Motor neuron (in vitro differentiated cells): ENCODE results near the gene F3. TPM values are rescaled to one million over a fixed set of nuclear protein-coding genes. Genes with fewer than 3 reads are reported as not detected.
A peak's percentile ranks its signal among the peaks of the same experiment; 100 is the strongest.

Experiments used
- ATAC-seq, 8 experiments: fragments of 200-7000 bp; cut with Tn5 transposase; replicated peaks in 6 of 8; 2 replicates each; pipeline ENCODE4 v1.8.0; 2021; ENCODE audit warnings: mild to moderate bottlenecking in 8 of 8, moderate library complexity in 8 of 8
- H3K27ac ChIP-seq, 2 donors: fragments of 250-450 bp; sonication (Bioruptor Pico); 2 replicates each; pipeline ENCODE4 v1.9.0; 2021; ENCODE audit warnings: antibody characterized with exemption in 2 of 2, mild to moderate bottlenecking in 2 of 2, moderate library complexity in 1 of 2
- H3K4me1 ChIP-seq, 2 donors: fragments of 250-450 bp; sonication (Bioruptor Pico); replicated peaks in 1 of 2; 2 replicates each; pipeline ENCODE4 v1.6.1; 2021; ENCODE audit warnings: antibody characterized with exemption in 2 of 2, mild to moderate bottlenecking in 2 of 2, moderate library complexity in 1 of 2
- H3K4me3 ChIP-seq, 5 donors: fragments of 250-450 bp; sonication (Bioruptor Pico); 2 replicates each; pipeline ENCODE4 v1.9.0; 2021; ENCODE audit warnings: antibody characterized with exemption in 5 of 5, mild to moderate bottlenecking in 5 of 5, moderate library complexity in 4 of 5
- WGBS, 10 experiments: fragments of 450-650 bp; shearing (Covaris generic); methylation state at CpG; one replicate each; pipeline ENCODE4 v1.0.0; 2022; 5-methylcytosine and 5-hydroxymethylcytosine counted together
- in situ Hi-C, 9 experiments: fragments of 400-800 bp; cut with MboI; loops; one replicate each; pipeline ENCODE4 v1.15.0; 2021; ENCODE audit warnings: low sequenced_read_pairs in 9 of 9, low pct_unique_long_range_greater_than_20kb in 2 of 9; ENCODE audit not compliant: unreplicated experiment in 9 of 9
- total RNA-seq, 8 experiments: library from RNA; unstranded; fragments of 300-600 nt; gene quantifications; 2 replicates each; pipeline versions ENCODE4 v1.2.3 to v1.2.4, GENCODE V29; 2022

The F3 gene
- total RNA-seq, 8 experiments from 2014 or later, result 1.2 to 265 (median 3.2) TPM

DNA sequence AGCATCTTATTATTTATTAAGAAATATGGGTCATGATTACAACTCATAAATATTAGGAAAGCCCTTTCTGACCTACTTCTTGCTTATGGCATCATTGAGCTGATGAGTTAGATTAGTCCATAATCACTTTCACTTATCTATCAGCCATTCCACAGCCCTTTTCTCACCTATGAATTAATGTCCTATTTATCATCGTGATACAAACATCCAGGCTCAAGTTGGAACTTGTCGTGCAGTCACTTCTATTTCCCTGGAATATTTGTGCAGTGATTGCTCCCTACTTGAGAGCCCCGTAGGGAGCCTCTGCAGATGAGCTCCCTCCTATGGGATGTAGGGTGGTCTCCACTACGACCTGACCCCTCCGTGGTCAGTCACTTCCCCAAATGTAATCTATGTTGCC lies 8.1 kb upstream of the F3 start:
- Histone ChIP-seq H3K4me3 (no peak overlapping the region), H3K4me1 (peaks cover 11 to 12% of the 10 kb centered on the region in 2 donors), H3K27ac (no peak overlapping the region)
- in situ Hi-C loops, result loop anchor here in 1 of 9 experiments (25.0 kb wide), 2 partner anchors 263 to 513 kb away; partner anchors contain the start of genes ALG14 and SLC44A3
- ATAC-seq, result no peak
- 58 to 100% (median 81%) methylated on average over 1 to 5 of the region's 5 CpGs; no CpG with 5 or more reads in 2 of the 10 experiments for WGBS, 10 experiments

DNA sequence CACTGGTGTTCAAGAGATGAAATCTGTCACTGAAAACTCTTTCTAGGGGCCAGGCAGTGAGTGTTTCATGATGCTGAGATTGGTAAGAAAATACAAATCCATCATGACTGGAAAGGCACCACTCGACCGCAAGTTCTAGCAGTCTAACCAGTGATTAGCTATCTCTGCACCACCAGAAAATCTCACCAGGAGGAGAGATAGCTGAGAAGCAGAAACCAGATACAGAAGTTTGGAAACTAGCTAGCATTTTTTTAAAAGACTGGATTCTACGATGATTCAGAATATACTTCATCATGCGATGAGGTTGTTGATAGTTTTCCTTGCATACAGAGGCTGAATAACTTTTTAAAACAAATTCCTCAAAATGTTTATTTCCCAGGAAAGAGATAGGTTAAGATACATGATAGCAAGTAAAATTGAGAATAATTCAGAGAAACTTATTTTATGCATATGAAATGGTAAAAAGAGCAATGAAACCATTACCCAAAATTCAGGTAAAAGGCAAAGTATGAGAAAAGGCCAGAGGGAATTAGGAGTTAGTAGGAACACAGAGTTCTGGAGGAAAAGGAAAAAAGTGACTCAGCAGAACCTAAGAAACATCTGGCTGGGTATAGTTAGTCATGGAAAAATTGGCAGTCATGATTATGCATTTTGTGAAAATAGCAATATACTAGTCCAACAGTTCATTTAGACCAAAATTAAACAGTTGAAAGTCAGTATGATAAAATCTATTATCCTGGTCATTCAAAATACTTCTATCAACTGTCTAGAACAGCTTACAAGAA lies 3.3 kb upstream of the F3 start:
- H3K4me3 ChIP-seq, result no peak overlapping the region
- WGBS, 10 experiments, result 24 to 98% (median 88%) methylated on average over 2 to 4 of the region's 4 CpGs
- no peak overlapping the region for H3K27ac ChIP-seq
- peaks cover 0 to 5% of the 10 kb centered on the region in 2 donors for H3K4me1 ChIP-seq
- ATAC-seq, result peak in 2 of 8 experiments; percentile 4 to 6
- in situ Hi-C loops, result loop anchor here in 1 of 9 experiments (25.0 kb wide), 2 partner anchors 267 to 517 kb away; partner anchors contain the start of genes ALG14 and SLC44A3

DNA sequence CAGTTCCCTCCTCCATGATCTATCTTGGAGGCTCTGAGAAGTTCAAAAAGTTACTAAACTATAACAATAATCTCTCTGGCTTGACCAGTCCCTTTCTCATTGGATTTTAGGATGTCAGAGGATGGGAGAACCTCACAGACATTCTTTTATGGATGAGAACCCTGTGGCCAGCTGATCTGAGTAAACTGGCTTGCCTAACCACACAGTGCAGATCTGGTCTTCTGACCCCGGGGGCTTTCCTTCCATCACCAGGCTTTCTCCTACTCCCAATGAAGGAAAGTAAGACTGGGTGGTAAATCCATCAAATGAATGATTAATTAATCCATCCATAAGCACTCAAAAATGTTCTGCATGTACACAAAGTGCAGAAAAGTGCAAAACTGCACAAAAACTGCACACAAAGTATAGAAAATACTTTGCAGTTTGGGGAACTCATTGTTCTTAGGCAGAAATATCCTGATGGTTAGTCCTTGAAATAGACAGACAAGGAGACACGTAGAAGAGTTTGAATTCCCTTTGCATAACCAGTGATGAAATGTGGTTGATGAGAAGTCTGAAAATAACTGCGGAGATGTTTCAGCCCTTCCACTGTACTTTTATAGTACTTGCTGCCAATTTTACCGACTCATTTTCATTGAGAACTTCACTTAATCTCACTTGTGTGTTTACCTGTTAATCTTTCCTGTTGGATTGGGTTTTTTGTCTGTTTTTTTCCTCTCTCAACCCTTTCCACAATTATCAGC lies 2.5 kb upstream of the F3 start:
- no peak overlapping the region for H3K27ac ChIP-seq
- WGBS, 10 experiments, result 0 to 100% (median 88%) methylated on average over 1 to 4 of the region's 4 CpGs
- H3K4me3 ChIP-seq, result no peak overlapping the region
- no peak for ATAC-seq
- in situ Hi-C loops, result loop anchor here in 1 of 9 experiments (25.0 kb wide), 2 partner anchors 268 to 518 kb away; partner anchors contain the start of genes ALG14 and SLC44A3
- H3K4me1 ChIP-seq, result no peaks in the 10 kb centered on the region

- ATAC-seq, result no peak
- in situ Hi-C loops, result loop anchor here in 1 of 9 experiments (25.0 kb wide), 2 partner anchors 269 to 519 kb away; partner anchors contain the start of genes ALG14 and SLC44A3
- no peak overlapping the region for H3K27ac ChIP-seq
- no peak overlapping the region for H3K4me3 ChIP-seq
- no peaks in the 10 kb centered on the region for H3K4me1 ChIP-seq
- WGBS, 10 experiments, result 0 to 77% (median 31%) methylated on average over 1 of the region's 1 CpG; no CpG with 5 or more reads in 2 of the 10 experiments
Measured at GRCh38 chr1:94543001-94543400, 1.4 kb upstream of the F3 start.

GRCh38 chr1:94542088-94542870 lies 720 bp upstream of the F3 start:
- 0 to 15% (median 6%) methylated on average over 1 to 24 of the region's 26 CpGs for WGBS, 10 experiments
- in situ Hi-C loops, result loop anchor here in 1 of 9 experiments (25.0 kb wide), 2 partner anchors 270 to 520 kb away; partner anchors contain the start of genes ALG14 and SLC44A3

GRCh38 chr1:94540440-94541245 lies 916 bp downstream of the F3 start:
- 3 to 66% (median 29%) methylated on average over 3 to 22 of the region's 23 CpGs for WGBS, 10 experiments
- no peak overlapping the region for H3K27ac ChIP-seq
- no peak for ATAC-seq
- H3K4me3 ChIP-seq, result peak overlapping the region; percentile 47 to 69 (median 50)
- in situ Hi-C loops, result loop anchor here in 1 of 9 experiments (25.0 kb wide), 2 partner anchors 272 to 522 kb away; partner anchors contain the start of genes ALG14 and SLC44A3
- no peaks in the 10 kb centered on the region for H3K4me1 ChIP-seq

More at GRCh38 chr1:94542088-94542870, 720 bp upstream of the F3 start:
- Histone ChIP-seq H3K27ac (peak overlapping the region in 1 of 2 donors; percentile 2), H3K4me1 (no peaks in the 10 kb centered on the region), H3K4me3 (peak overlapping the region; percentile 47 to 69 (median 50))
- peak; percentile 1 to 23 (median 14) for ATAC-seq

GRCh38 chr1:94539496-94539895 lies 2.1 kb downstream of the F3 start:
- Histone ChIP-seq H3K4me3 (no peak overlapping the region), H3K27ac (no peak overlapping the region), H3K4me1 (peaks cover 7% of the 10 kb centered on the region in 2 donors)
- ATAC-seq, result peak in 1 of 8 experiments; percentile 1
- 6 to 100% (median 84%) methylated on average over 1 to 3 of the region's 3 CpGs; no CpG with 5 or more reads in 3 of the 10 experiments for WGBS, 10 experiments
- in situ Hi-C loops, result loop anchor here in 1 of 9 experiments (25.0 kb wide), 2 partner anchors 273 to 523 kb away; partner anchors contain the start of genes ALG14 and SLC44A3

DNA sequence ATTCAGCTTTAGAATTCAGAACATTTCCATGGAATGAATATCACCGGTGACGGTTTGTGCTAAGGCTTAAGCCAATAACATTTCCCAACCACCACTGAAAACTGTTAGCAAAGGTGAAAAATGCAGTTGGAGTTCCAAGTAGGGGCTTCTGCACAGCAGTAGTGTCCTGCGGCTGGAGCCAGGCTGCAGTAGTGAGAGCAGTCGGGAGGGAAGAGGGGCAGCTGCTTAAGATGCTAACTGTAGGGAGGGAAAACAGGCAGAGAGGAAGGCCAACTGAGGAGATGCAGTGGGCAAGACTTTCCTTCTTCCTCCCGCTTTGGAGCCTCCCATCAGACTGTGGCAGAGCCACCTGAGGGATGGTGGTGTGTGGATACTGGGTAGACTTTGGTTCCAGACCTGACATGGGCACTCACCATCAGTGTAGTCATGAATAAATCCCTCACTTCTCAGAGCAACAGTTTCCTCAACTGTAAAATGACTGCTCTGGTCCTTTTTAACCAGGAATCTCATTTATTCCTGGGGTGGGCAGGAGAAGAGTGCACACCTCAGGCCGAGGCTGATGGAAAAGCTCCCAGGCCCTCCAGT lies 3.2 kb downstream of the F3 start:
- Histone ChIP-seq H3K27ac (no peak overlapping the region), H3K4me3 (no peak overlapping the region), H3K4me1 (peaks cover 7% of the 10 kb centered on the region in 2 donors)
- in situ Hi-C loops, result loop anchor here in 1 of 9 experiments (25.0 kb wide), 2 partner anchors 274 to 524 kb away; partner anchors contain the start of genes ALG14 and SLC44A3
- WGBS, 10 experiments, result 25 to 90% (median 54%) methylated on average over 2 to 6 of the region's 6 CpGs; no CpG with 5 or more reads in 2 of the 10 experiments
- ATAC-seq, result no peak

GRCh38 chr1:94537254-94537653 lies 4.3 kb downstream of the F3 start:
- no peak for ATAC-seq
- H3K27ac ChIP-seq, result no peak overlapping the region
- WGBS, 10 experiments, result 42 to 88% (median 70%) methylated on average over 1 to 6 of the region's 6 CpGs; no CpG with 5 or more reads in 1 of the 10 experiments
- no peak overlapping the region for H3K4me3 ChIP-seq
- in situ Hi-C loops, result loop anchor here in 1 of 9 experiments (25.0 kb wide), 2 partner anchors 275 to 525 kb away; partner anchors contain the start of genes ALG14 and SLC44A3
- peaks cover 7% of the 10 kb centered on the region in 2 donors for H3K4me1 ChIP-seq

GRCh38 chr1:94535879-94536278 lies 5.7 kb downstream of the F3 start:
- no peak overlapping the region for H3K27ac ChIP-seq
- 50 to 98% (median 88%) methylated on average over 5 to 8 of the region's 9 CpGs; no CpG with 5 or more reads in 3 of the 10 experiments for WGBS, 10 experiments
- no peak for ATAC-seq
- in situ Hi-C loops, result loop anchor here in 1 of 9 experiments (25.0 kb wide), 2 partner anchors 276 to 526 kb away; partner anchors contain the start of genes ALG14 and SLC44A3
- H3K4me3 ChIP-seq, result no peak overlapping the region
- peaks cover 7% of the 10 kb centered on the region in 2 donors for H3K4me1 ChIP-seq

GRCh38 chr1:94535095-94535494 lies 6.5 kb downstream of the F3 start:
- 67 to 100% (median 90%) methylated on average over 1 to 5 of the region's 5 CpGs; no CpG with 5 or more reads in 1 of the 10 experiments for WGBS, 10 experiments
- in situ Hi-C loops, result loop anchor here in 1 of 9 experiments (25.0 kb wide), 2 partner anchors 277 to 527 kb away; partner anchors contain the start of genes ALG14 and SLC44A3
- no peak overlapping the region for H3K4me3 ChIP-seq
- peaks cover 7% of the 10 kb centered on the region in 2 donors for H3K4me1 ChIP-seq
- no peak overlapping the region for H3K27ac ChIP-seq
- ATAC-seq, result peak in 5 of 8 experiments; percentile 18 to 55 (median 40)
